ENCODE measurements around the gene KNSTRN. TPM values are rescaled to one million over a fixed set of nuclear protein-coding genes. Genes with fewer than 3 reads are reported as not detected.

Gene KNSTRN
- total RNA-seq, 4 donors from 2014 or later: 7.9 to 24.9 (median 12.9) TPM

- no peak for TF ChIP-seq CTCF (IDR thresholded peaks at IDR 0.05; ENCODE audit: low read depth)
Measured at GRCh38 chr15:40337597-40337996, 44.9 kb upstream of the KNSTRN start.

GRCh38 chr15:40338041-40338657 is 44.4 kb upstream of the KNSTRN start:
- TF ChIP-seq CTCF (IDR thresholded peaks at IDR 0.05; ENCODE audit: low read depth): no peak

GRCh38 chr15:40338921-40339620 is 43.5 kb upstream of the KNSTRN start:
- TF ChIP-seq CTCF (IDR thresholded peaks at IDR 0.05; ENCODE audit: low read depth): no peak

- TF ChIP-seq CTCF (IDR thresholded peaks at IDR 0.05; ENCODE audit: low read depth): no peak
Measured at GRCh38 chr15:40339621-40339945, 42.9 kb upstream of the KNSTRN start.

GRCh38 chr15:40340038-40340739 is 42.3 kb upstream of the KNSTRN start:
- no peak for TF ChIP-seq CTCF (IDR thresholded peaks at IDR 0.05; ENCODE audit: low read depth)

GRCh38 chr15:40340740-40341400 is 41.7 kb upstream of the KNSTRN start, which contains the start of gene CCDC9B:
Gene CCDC9B, minus strand, starts transcription at chr15:40340939. Its CDS starts 120 bp downstream, at chr15:40340819.
- TF ChIP-seq CTCF (IDR thresholded peaks at IDR 0.05; ENCODE audit: low read depth): no peak
